MM.1S (cell line): ENCODE data around the gene PIK3IP1.

Source experiments
- DNase-seq: peaks from one replicate; pipeline ENCODE4 v3.0.0-alpha.2; 2015
- H2AFZ ChIP-seq: fragments of 300-600 bp; sonication (generic); 2 replicates; pipeline ENCODE4 v1.6.0; 2016; ENCODE audit warnings: antibody characterized with exemption, low read length
- H3F3A ChIP-seq: fragments of 300-600 bp; sonication (generic); 2 replicates; pipeline ENCODE4 v1.6.1; 2016; ENCODE audit warnings: mild to moderate bottlenecking, antibody characterized with exemption, low read length, moderate library complexity, mixed read lengths; ENCODE audit not compliant: insufficient read depth
- H3K27ac ChIP-seq: fragments of 300-600 bp; sonication (generic); 2 replicates; pipeline ENCODE4 v1.5.1; 2016; ENCODE audit warnings: mild to moderate bottlenecking, low read length
- H3K27me3 ChIP-seq: fragments of 300-600 bp; sonication (generic); replicated peaks from 2 replicates; pipeline ENCODE4 v1.6.0; 2016; ENCODE audit warnings: low read length; ENCODE audit not compliant: insufficient read depth
- H3K36me3 ChIP-seq: fragments of 300-600 bp; sonication (generic); replicated peaks from 2 replicates; pipeline ENCODE4 v1.6.1; 2016; ENCODE audit warnings: mild to moderate bottlenecking, low read length, mixed read lengths; ENCODE audit not compliant: insufficient read depth
- H3K4me1 ChIP-seq: fragments of 300-600 bp; sonication (generic); 2 replicates; pipeline ENCODE4 v1.6.1; 2016; ENCODE audit warnings: low read length, mixed read lengths
- H3K4me2 ChIP-seq: fragments of 300-600 bp; sonication (generic); 2 replicates; pipeline ENCODE4 v1.6.0; 2016; ENCODE audit warnings: low read depth, low read length
- H3K4me3 ChIP-seq: fragments of 300-600 bp; sonication (generic); 2 replicates; pipeline ENCODE4 v1.5.1; 2016; ENCODE audit warnings: low read length, mixed read lengths
- H3K79me2 ChIP-seq: fragments of 300-600 bp; sonication (generic); 2 replicates; pipeline ENCODE4 v1.6.1; 2016; ENCODE audit warnings: mixed run types, low read length, mixed read lengths
- H3K9ac ChIP-seq: fragments of 300-600 bp; sonication (generic); 2 replicates; pipeline ENCODE4 v1.6.1; 2016; ENCODE audit warnings: low read length, mixed read lengths
- H3K9me2 ChIP-seq: fragments of 300-600 bp; sonication (generic); replicated peaks from 2 replicates; pipeline ENCODE4 v1.6.1; 2016; ENCODE audit warnings: mild to moderate bottlenecking, low read length, mixed read lengths; ENCODE audit not compliant: insufficient read depth
- H3K9me3 ChIP-seq: fragments of 300-600 bp; sonication (generic); replicated peaks from 2 replicates; pipeline ENCODE4 v1.6.1; 2016; ENCODE audit warnings: mild to moderate bottlenecking, low read length, mixed read lengths; ENCODE audit not compliant: insufficient read depth
- H4K20me1 ChIP-seq: fragments of 300-600 bp; sonication (generic); 2 replicates; pipeline ENCODE4 v1.6.1; 2016; ENCODE audit warnings: mild to moderate bottlenecking, low read length, moderate library complexity, mixed read lengths; ENCODE audit not compliant: insufficient read depth
- CTCF ChIP-seq: fragments of 300-600 bp; sonication (generic); IDR thresholded peaks from 2 replicates; pipeline ENCODE4 v1.5.1; 2016; ENCODE audit warnings: antibody characterized with exemption, low read length, mixed read lengths
- EZH2 ChIP-seq: fragments of 300-600 bp; sonication (generic); optimal IDR thresholded peaks from 2 replicates; pipeline ENCODE3; 2017; ENCODE audit warnings: low read depth, mild to moderate bottlenecking, antibody characterized with exemption, low read length, mixed read lengths
- EZH2phosphoT487 ChIP-seq: fragments of 300-600 bp; sonication (generic); IDR thresholded peaks from 2 replicates; pipeline ENCODE4 v1.6.1; 2018; ENCODE audit warnings: antibody characterized with exemption, low read length

Gene PIK3IP1

GRCh38 chr22:31282748-31283468 is 9.4 kb downstream of the PIK3IP1 start:
- H3K9ac ChIP-seq = no peak overlapping the region
- TF ChIP-seq EZH2phosphoT487 (no peak), EZH2 (no peak), CTCF (no peak)
- H3K27me3 ChIP-seq = no peaks in the 10 kb centered on the region
- H3K27ac ChIP-seq = no peak overlapping the region
- peaks cover 16% of the 10 kb centered on the region for H3F3A ChIP-seq
- no peaks in the 10 kb centered on the region for H3K9me2 ChIP-seq
- no peaks in the 10 kb centered on the region for H3K9me3 ChIP-seq
- no peak for DNase-seq
- H3K4me3 ChIP-seq = no peak overlapping the region
- H3K36me3 ChIP-seq = no peaks in the 10 kb centered on the region
- H3K79me2 ChIP-seq = 0 out of 2 replicates have a peak, but pooled peaks cover 4% of the 10 kb centered on the region
- no peaks in the 10 kb centered on the region for H4K20me1 ChIP-seq
- no peak overlapping the region for H2AFZ ChIP-seq
- no peak overlapping the region for H3K4me2 ChIP-seq
- peaks cover 28% of the 10 kb centered on the region for H3K4me1 ChIP-seq

DNA sequence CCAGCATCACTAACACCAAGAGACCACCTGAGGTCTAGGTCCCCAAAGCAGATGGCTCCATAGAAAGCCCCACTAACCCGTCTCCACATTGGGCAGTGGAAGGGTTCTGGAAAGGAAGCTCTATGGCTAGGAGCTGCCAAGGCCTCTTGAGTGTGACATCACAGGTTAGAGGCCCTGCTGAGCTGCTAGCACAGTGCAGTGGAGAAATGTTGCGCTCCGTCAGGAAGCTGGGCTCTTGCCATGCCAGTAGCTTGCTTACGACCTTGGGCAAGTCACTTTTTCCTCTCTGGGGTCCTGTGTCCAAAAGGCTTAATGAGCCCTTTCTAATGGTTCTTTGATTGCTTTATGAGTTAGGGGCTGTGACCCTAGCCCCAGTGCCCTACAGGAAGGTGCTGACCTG is 10.6 kb downstream of the PIK3IP1 start:
- no peaks in the 10 kb centered on the region for H3K9me3 ChIP-seq
- no peaks in the 10 kb centered on the region for H3K9me2 ChIP-seq
- H3K4me3 ChIP-seq = no peak overlapping the region
- H3K9ac ChIP-seq = no peak overlapping the region
- TF ChIP-seq CTCF (no peak), EZH2 (no peak), EZH2phosphoT487 (no peak)
- no peaks in the 10 kb centered on the region for H3K27me3 ChIP-seq
- H4K20me1 ChIP-seq = no peaks in the 10 kb centered on the region
- no peak overlapping the region for H2AFZ ChIP-seq
- no peaks in the 10 kb centered on the region for H3K36me3 ChIP-seq
- H3K4me1 ChIP-seq = peaks cover 20% of the 10 kb centered on the region
- H3K27ac ChIP-seq = no peak overlapping the region
- H3K79me2 ChIP-seq = no peaks in the 10 kb centered on the region
- H3F3A ChIP-seq = peaks cover 14% of the 10 kb centered on the region
- H3K4me2 ChIP-seq = no peak overlapping the region
- DNase-seq = no peak

- H2AFZ ChIP-seq = no peak overlapping the region
- no peak overlapping the region for H3K9ac ChIP-seq
- peaks cover 3% of the 10 kb centered on the region; the same call in 1 of the 2 replicates for H3K36me3 ChIP-seq
- no peaks in the 10 kb centered on the region for H3K9me2 ChIP-seq
- H3K9me3 ChIP-seq = no peaks in the 10 kb centered on the region
- H3K4me3 ChIP-seq = no peak overlapping the region
- no peaks in the 10 kb centered on the region for H3K79me2 ChIP-seq
- H3K4me2 ChIP-seq = no peak overlapping the region
- H4K20me1 ChIP-seq = no peaks in the 10 kb centered on the region
- TF ChIP-seq CTCF (no peak), EZH2 (no peak), EZH2phosphoT487 (no peak)
- H3K27me3 ChIP-seq = no peaks in the 10 kb centered on the region
- no peak for DNase-seq
- no peaks in the 10 kb centered on the region for H3F3A ChIP-seq
- no peak overlapping the region for H3K27ac ChIP-seq
- peaks cover 3% of the 10 kb centered on the region; the same call in 1 of the 2 replicates for H3K4me1 ChIP-seq
These were observed 12.3 kb downstream of the PIK3IP1 start for GRCh38 chr22:31279821-31280505.
